ENCODE results near the gene DAPP1. TPM values are rescaled to one million over a fixed set of nuclear protein-coding genes. Genes with fewer than 3 reads are reported as not detected.

Gene DAPP1
- total and polyA plus RNA-seq, 2 of the 4 experiments (the other 2 are of a cell fraction): not detected

GRCh38 chr4:99835942-99836341 is 19.3 kb downstream of the DAPP1 start:
- Histone ChIP-seq H4K20me1 (ENCODE audit: insufficient read depth, low read length) (no peaks in the 10 kb centered on the region), H4K5ac (ENCODE audit: low read depth, low read length) (no peak overlapping the region), H3K56ac (ENCODE audit: extremely low read depth, insufficient read depth, low read length) (no peak overlapping the region), H3K4ac (ENCODE audit: low read depth, low read length) (no peak overlapping the region), H3K36me3 (ENCODE audit: control insufficient read depth, insufficient read depth, low read length) (no peaks in the 10 kb centered on the region), H4K91ac (ENCODE audit: insufficient read depth, low read depth, low read length) (no peak overlapping the region), H3K4me2 (ENCODE audit: low read depth, low read length) (no peak overlapping the region), H3K9me3 (ENCODE audit: control insufficient read depth, insufficient read depth, low read length) (no peaks in the 10 kb centered on the region), H3K4me3 (ENCODE audit: insufficient read depth, low read depth, low read length) (no peak overlapping the region), H3K9ac (ENCODE audit: low read depth, low read length) (no peak overlapping the region), H3K23ac (ENCODE audit: low read depth, low read length) (no peak overlapping the region), H4K8ac (ENCODE audit: low read depth in 2 of 2, low read length in 2 of 2) (no peak overlapping the region), H3K14ac (replicated peaks; ENCODE audit: low read depth, low read length) (no peak overlapping the region), H2BK120ac (ENCODE audit: low read depth, low read length) (no peak overlapping the region), H3K79me1 (ENCODE audit: low read depth in 1 of 2, low read length in 2 of 2) (no peaks in the 10 kb centered on the region), H3K4me1 (ENCODE audit: control insufficient read depth, insufficient read depth, low read length) (no peaks in the 10 kb centered on the region), H3K27ac (ENCODE audit: insufficient read depth, low read length) (no peak overlapping the region), H3K18ac (ENCODE audit: low read depth, low read length) (no peak overlapping the region), H2BK20ac (ENCODE audit: low read depth, low read length) (no peak overlapping the region), H2AK9ac (replicated peaks; ENCODE audit: low read depth, low read length, poor library complexity) (no peak overlapping the region), H2BK5ac (ENCODE audit: low read depth, low read length, poor library complexity, severe bottlenecking) (no peak overlapping the region), H2AFZ (replicated peaks; ENCODE audit: low read length, poor library complexity) (no peak overlapping the region), H3K27me3 (ENCODE audit: control insufficient read depth, insufficient read depth, low read length) (0 out of 2 replicates have a peak, but pooled peaks cover 2% of the 10 kb centered on the region), H2BK15ac (ENCODE audit: low read depth, low read length) (no peak overlapping the region), H2AK5ac (ENCODE audit: low read depth, low read length) (no peak overlapping the region), H3K9me1 (ENCODE audit: insufficient read depth, low read length) (no peaks in the 10 kb centered on the region)
- ATAC-seq (ENCODE audit: low read depth) (no peak), DNase-seq (no peak)
- dilution Hi-C loops (cut with HindIII; ENCODE audit: low sequenced_read_pairs, unreplicated experiment): no loop called here
- CTCF ChIA-PET: no interaction called here
- POLR2A ChIA-PET (ENCODE audit: unreplicated experiment): no interaction called here
- WGBS, 2 experiments (ENCODE audit: extremely low coverage in 2 of 2, insufficient read length in 1 of 2): no CpG with 5 or more reads among the region's 2 CpGs
- no peak for TF ChIP-seq MAFK (IDR thresholded peaks at IDR 0.05; ENCODE audit: low read depth, low read length)
- no peak for TF ChIP-seq RFX5 (IDR thresholded peaks at IDR 0.05; ENCODE audit: low read depth, low read length)
- TF ChIP-seq ELK1 (IDR thresholded peaks at IDR 0.05; ENCODE audit: borderline replicate concordance, low read depth, low read length): no peak
- no peak for TF ChIP-seq CTCF (conservative IDR thresholded peaks at IDR 0.05; ENCODE audit: low read depth, low read length)
- TF ChIP-seq POLR2A (IDR thresholded peaks at IDR 0.05; ENCODE audit: low read depth, low read length): no peak
- TF ChIP-seq NFE2L2 (IDR thresholded peaks at IDR 0.05; ENCODE audit: low read depth, low read length): no peak
- no peak for TF ChIP-seq RAD21 (IDR thresholded peaks at IDR 0.05; ENCODE audit: low read length)
- TF ChIP-seq CHD1 (IDR thresholded peaks at IDR 0.05; ENCODE audit: low read depth, low read length): no peak
- TF ChIP-seq RCOR1 (IDR thresholded peaks at IDR 0.05; ENCODE audit: insufficient replicate concordance, low read length): no peak
- TF ChIP-seq BHLHE40 (IDR thresholded peaks at IDR 0.05; ENCODE audit: low read depth, low read length): no peak
- no peak for TF ChIP-seq USF2 (IDR thresholded peaks at IDR 0.05; ENCODE audit: low read depth, low read length)
- no peak for TF ChIP-seq MXI1 (IDR thresholded peaks at IDR 0.05; ENCODE audit: borderline replicate concordance, low read depth, low read length)
- TF ChIP-seq SMC3 (IDR thresholded peaks at IDR 0.05; ENCODE audit: low read depth, low read length): no peak
- no peak for TF ChIP-seq FOS (IDR thresholded peaks at IDR 0.05; ENCODE audit: low read depth, low read length)
- intact Hi-C loops (cut with micrococcal nuclease): no loop called here
- BruUV-seq (replicated peaks): no TSS peak
- in situ Hi-C loops (cut with MboI; ENCODE audit: low sequenced_read_pairs): no loop called here
